ENCODE data around the gene ZNF853.

- TF ChIP-seq CTCF (conservative IDR thresholded peaks at IDR 0.05; ENCODE audit: low read depth, low read length) (no peak), EZH2phosphoT487 (IDR thresholded peaks at IDR 0.05; ENCODE audit: borderline replicate concordance, low read length) (no peak), EZH2 (IDR thresholded peaks at IDR 0.05; ENCODE audit: low read length, unreplicated experiment) (no peak)
Observed at GRCh38 chr7:6655636-6656385, 40.4 kb downstream of the ZNF853 start.
